HCT116 (cell line): ENCODE measurements around the gene MKNK1. TPM values are rescaled to one million over a fixed set of nuclear protein-coding genes. Genes with fewer than 3 reads are reported as not detected.

ENCODE experiments used
- ATAC-seq: fragments of 200-7000 bp; cut with Tn5 transposase; 2 replicates; pipeline ENCODE4 v1.9.1; 2020; ENCODE audit warnings: mild to moderate bottlenecking, moderate library complexity
- BruUV-seq: library from RNA; stranded (reverse); fragments of 400-500 nt; replicated peaks from 2 replicates; lab custom pipeline; 2021; lab: Mats Ljungman, UMichigan
- CTCF ChIA-PET: fragments of 300-600 bp; sonication (Branson Sonifier 250); formaldehyde crosslinking; loops from one replicate; lab custom pipeline; 2021; ENCODE audit warnings: antibody characterized with exemption; lab: Charles Lee
- POLR2A ChIA-PET: fragments of 300-600, 350-600 bp; sonication (Branson Sonifier 250); formaldehyde crosslinking; loops from one replicate; lab custom pipeline; 2021; ENCODE audit warnings: antibody characterized with exemption; lab: Charles Lee
- RAD21 ChIA-PET, 2 experiments: fragments of 300-600 bp; sonication (Branson Sonifier 250); formaldehyde crosslinking; loops; one replicate each; lab custom pipeline; 2023; ENCODE audit warnings: low total read pairs in 2 of 2; ENCODE audit not compliant: uncharacterized antibody in 2 of 2, unreplicated experiment in 2 of 2, low non-redundant PET in 1 of 2; lab: Charles Lee
- DNase-seq: peaks from one replicate; pipeline ENCODE4 v3.0.0-alpha.2; 2010; ENCODE audit warnings: low read depth, low spot score
- H2AFZ ChIP-seq: fragments of 200-600 bp; shearing (Covaris generic), sonication (generic); 2 replicates; pipeline ENCODE4 v1.6.1; 2017; ENCODE audit warnings: low read depth, mixed run types, mixed read lengths, antibody characterized with exemption, low read length; ENCODE audit not compliant: poor library complexity, severe bottlenecking
- H3K27ac ChIP-seq: 2 replicates; pipeline ENCODE4 v1.5.1; 2012; ENCODE audit warnings: low read depth, low read length
- H3K27me3 ChIP-seq: fragments of 200-600 bp; sonication (generic); 2 replicates; pipeline ENCODE4 v1.6.1; 2016; ENCODE audit warnings: mixed run types, low read length, mixed read lengths; ENCODE audit not compliant: insufficient read depth
- H3K36me3 ChIP-seq, 2 experiments: fragments of 200-500 bp in 1 of 2; fragments of 200-600 bp in 1 of 2; sonication (Bioruptor generic) in 1 of 2; sonication (generic) in 1 of 2; 2 replicates each; pipeline versions ENCODE4 v1.5.1 to v1.6.1; 2014 to 2016; ENCODE audit warnings: low read length in 2 of 2, inconsistent platforms in 1 of 2, mixed read lengths in 1 of 2, mixed run types in 1 of 2; ENCODE audit not compliant: insufficient read depth in 2 of 2, control insufficient read depth in 1 of 2
- H3K4me1 ChIP-seq, 2 experiments: fragments of 200-600 bp in 1 of 2; sonication (generic) in 1 of 2; 2 replicates each; pipeline versions ENCODE4 v1.5.1 to v1.6.1; 2012 to 2017; ENCODE audit warnings: low read length in 2 of 2, inconsistent platforms in 1 of 2, mild to moderate bottlenecking in 1 of 2, mixed read lengths in 1 of 2, mixed run types in 1 of 2, moderate library complexity in 1 of 2; ENCODE audit not compliant: insufficient read depth in 2 of 2, control insufficient read depth in 1 of 2
- H3K4me2 ChIP-seq: fragments of 200-600 bp; sonication (generic); 2 replicates; pipeline ENCODE4 v1.6.1; 2017; ENCODE audit warnings: mixed run types, low read length, mixed read lengths
- H3K4me3 ChIP-seq, 2 experiments: fragments of 200-600 bp in 1 of 2; sonication (generic) in 1 of 2; replicated peaks in 1 of 2; 2 replicates each; pipeline ENCODE4 v1.5.1; 2011 to 2016; ENCODE audit warnings: low read length in 2 of 2, control low read depth in 1 of 2, low read depth in 1 of 2, mild to moderate bottlenecking in 1 of 2, mixed read lengths in 1 of 2, mixed run types in 1 of 2
- H3K79me2 ChIP-seq: fragments of 200-600 bp; sonication (generic); 2 replicates; pipeline ENCODE4 v1.6.1; 2017; ENCODE audit warnings: mild to moderate bottlenecking, mixed run types, low read length, moderate library complexity, mixed read lengths; ENCODE audit not compliant: insufficient read depth
- H3K9ac ChIP-seq: fragments of 200-600 bp; sonication (generic); 2 replicates; pipeline ENCODE4 v1.6.1; 2016; ENCODE audit warnings: low read length, mixed read lengths
- H3K9me2 ChIP-seq: fragments of 200-600 bp; sonication (generic), shearing (Covaris generic); 2 replicates; pipeline ENCODE4 v1.6.1; 2017; ENCODE audit warnings: mixed run types, mild to moderate bottlenecking, moderate library complexity; ENCODE audit not compliant: insufficient read depth
- H3K9me3 ChIP-seq, 2 experiments: fragments of 200-500 bp in 1 of 2; fragments of 200-600 bp in 1 of 2; sonication (Bioruptor generic) in 1 of 2; sonication (generic) in 1 of 2; 2 replicates each; pipeline ENCODE4 v1.6.1; 2014 to 2017; ENCODE audit warnings: low read length in 2 of 2, mixed read lengths in 2 of 2, inconsistent platforms in 1 of 2, low read depth in 1 of 2, mild to moderate bottlenecking in 1 of 2, mixed run types in 1 of 2, moderate library complexity in 1 of 2; ENCODE audit not compliant: control insufficient read depth in 1 of 2, insufficient read depth in 1 of 2
- H4K20me1 ChIP-seq: fragments of 200-600 bp; sonication (generic), shearing (Covaris generic); 2 replicates; pipeline ENCODE4 v1.6.1; 2017; ENCODE audit warnings: mixed run types, mild to moderate bottlenecking, moderate library complexity; ENCODE audit not compliant: insufficient read depth
- CBX3 ChIP-seq: IDR thresholded peaks from 2 replicates; pipeline ENCODE4 v1.6.1; 2012; ENCODE audit warnings: low read depth
- CEBPB ChIP-seq: IDR thresholded peaks from 2 replicates; pipeline ENCODE4 v1.6.1; 2012; ENCODE audit warnings: low read depth
- EGR1 ChIP-seq: IDR thresholded peaks from 2 replicates; pipeline ENCODE4 v1.6.1; 2012; ENCODE audit warnings: low read depth
- FOSL1 ChIP-seq: IDR thresholded peaks from 2 replicates; pipeline ENCODE4 v1.6.1; 2012; ENCODE audit warnings: low read depth
- POLR2A ChIP-seq: IDR thresholded peaks from 2 replicates; pipeline ENCODE4 v1.7.0; 2011; ENCODE audit warnings: borderline replicate concordance; ENCODE audit not compliant: insufficient read depth, insufficient read length; ENCODE audit errors: extremely low read depth
- SP1 ChIP-seq: IDR thresholded peaks from 2 replicates; pipeline ENCODE4 v1.6.1; 2012; ENCODE audit warnings: low read depth
- ZBTB33 ChIP-seq: IDR thresholded peaks from 2 replicates; pipeline ENCODE4 v1.6.1; 2011; ENCODE audit warnings: mild to moderate bottlenecking, low read length, moderate library complexity; ENCODE audit not compliant: insufficient replicate concordance; ENCODE audit errors: extremely low read depth
- ZNF274 ChIP-seq: fragments of 200-500 bp; sonication (Bioruptor generic); IDR thresholded peaks from 2 replicates; pipeline ENCODE4 v1.6.1; 2014; ENCODE audit warnings: mild to moderate bottlenecking, low read depth, low read length, inconsistent platforms
- intact Hi-C: fragments of 100-400 bp; cut with micrococcal nuclease; formaldehyde crosslinking; loops from 2 replicates; pipeline ENCODE4 v1.10.0; 2022
- total RNA-seq: library from RNA; stranded (reverse); gene quantifications from one replicate; pipeline ENCODE4 v1.2.1, GENCODE V29; 2021; ENCODE audit not compliant: unreplicated experiment

MKNK1 gene
- total RNA-seq, 1 experiment from 2014 or later, result 30.9 TPM

- BruUV-seq, result no TSS peak
- peak overlapping the region; percentile 96 for H3K4me2 ChIP-seq
- H3K9me2 ChIP-seq, result no peaks in the 10 kb centered on the region
- H3K27ac ChIP-seq, result no peak overlapping the region
- ATAC-seq (no peak), DNase-seq (no peak)
- intact Hi-C loops, result no loop called here
- H3K9me3 ChIP-seq, result no peaks in the 10 kb centered on the region
- H3K4me3 ChIP-seq, result no peak overlapping the region
- no peaks in the 10 kb centered on the region for H3K79me2 ChIP-seq
- H3K9ac ChIP-seq, result no peak overlapping the region
- CTCF ChIA-PET, result no interaction called here
- no peaks in the 10 kb centered on the region for H3K36me3 ChIP-seq
- H3K27me3 ChIP-seq, result no peaks in the 10 kb centered on the region
- no peaks in the 10 kb centered on the region for H4K20me1 ChIP-seq
- TF ChIP-seq EGR1 (0 out of 2 replicates have a peak, but pooled peaks have one; percentile 31), CEBPB (no peak)
- RAD21 ChIA-PET, result no interaction called here
- peaks cover 13 to 51% of the 10 kb centered on the region in 2 experiments; a peak in 3 of 4 replicates for H3K4me1 ChIP-seq
- POLR2A ChIA-PET, result interaction anchor here (2.1 kb wide), 1 partner anchor 11 kb away, joined by 11 read pairs; the partner anchor contains the start of gene MKNK1
- no peak overlapping the region for H2AFZ ChIP-seq
These were observed 11.0 kb upstream of the MKNK1 start for GRCh38 chr1:46615088-46615487.

GRCh38 chr1:46614604-46614984 lies 10.5 kb upstream of the MKNK1 start:
- POLR2A ChIA-PET, result interaction anchor here (2.1 kb wide), 1 partner anchor 10 kb away, joined by 11 read pairs; the partner anchor contains the start of gene MKNK1

More at GRCh38 chr1:46614604-46614984, 10.5 kb upstream of the MKNK1 start:
- CTCF ChIA-PET, result no interaction called here
- intact Hi-C loops, result no loop called here
- no peak overlapping the region for H3K9ac ChIP-seq
- RAD21 ChIA-PET, result no interaction called here
- no TSS peak for BruUV-seq
- no peaks in the 10 kb centered on the region for H4K20me1 ChIP-seq
- TF ChIP-seq FOSL1 (no peak), SP1 (no peak), POLR2A (no peak), ZBTB33 (no peak), CBX3 (no peak), ZNF274 (no peak)
- H2AFZ ChIP-seq, result no peak overlapping the region
- H3K27me3 ChIP-seq, result no peaks in the 10 kb centered on the region
- H3K36me3 ChIP-seq, result no peaks in the 10 kb centered on the region
- no peak for DNase-seq
- H3K79me2 ChIP-seq, result no peaks in the 10 kb centered on the region
- H3K27ac ChIP-seq, result no peak overlapping the region
- H3K9me3 ChIP-seq, result no peaks in the 10 kb centered on the region
- H3K4me1 ChIP-seq, result peaks cover 13 to 51% of the 10 kb centered on the region in 2 experiments; a peak in 3 of 4 replicates
- H3K4me3 ChIP-seq, result no peak overlapping the region
- ATAC-seq, result no peak
- no peaks in the 10 kb centered on the region for H3K9me2 ChIP-seq
- H3K4me2 ChIP-seq, result no peak overlapping the region
